Panc1 (cell line): ENCODE results near the gene VTN.

Experiments used
- CTCF ChIP-seq: fragments of 450-650 bp; IDR thresholded peaks from 2 replicates; pipeline ENCODE4 v1.5.1; 2017; ENCODE audit warnings: mild to moderate bottlenecking
- POLR2AphosphoS5 ChIP-seq: IDR thresholded peaks from 2 replicates; pipeline ENCODE4 v1.6.1; 2012; ENCODE audit warnings: mild to moderate bottlenecking, low read depth, low read length, moderate library complexity
- REST ChIP-seq, 2 experiments: IDR thresholded peaks; 2 replicates each; pipeline ENCODE4 v1.6.1; 2011 to 2012; ENCODE audit warnings: low read depth in 2 of 2, control low read depth in 1 of 2, low read length in 1 of 2, mild to moderate bottlenecking in 1 of 2, moderate library complexity in 1 of 2; ENCODE audit not compliant: insufficient read depth in 1 of 2
- SIN3A ChIP-seq: IDR thresholded peaks from 2 replicates; pipeline ENCODE4 v1.6.1; 2012; ENCODE audit warnings: low read depth, mild to moderate bottlenecking, low read length, moderate library complexity, borderline replicate concordance; ENCODE audit not compliant: insufficient read depth
- TCF7L2 ChIP-seq: IDR thresholded peaks from 2 replicates; pipeline ENCODE4 v1.6.1; 2011; ENCODE audit warnings: mild to moderate bottlenecking, low read depth, low read length, inconsistent platforms

GRCh38 chr17:28388106-28388505 lies 18.0 kb upstream of the VTN start:
- no peak for TF ChIP-seq CTCF
- TF ChIP-seq REST (IDR thresholded peaks at IDR 0.05; ENCODE audit: insufficient read depth in 1 of 2, low read depth in 2 of 2, low read length in 1 of 2) = no peak
- no peak for TF ChIP-seq POLR2AphosphoS5
- no peak for TF ChIP-seq SIN3A
- no peak for TF ChIP-seq TCF7L2
